ENCODE data around the gene C10orf90.

DNA sequence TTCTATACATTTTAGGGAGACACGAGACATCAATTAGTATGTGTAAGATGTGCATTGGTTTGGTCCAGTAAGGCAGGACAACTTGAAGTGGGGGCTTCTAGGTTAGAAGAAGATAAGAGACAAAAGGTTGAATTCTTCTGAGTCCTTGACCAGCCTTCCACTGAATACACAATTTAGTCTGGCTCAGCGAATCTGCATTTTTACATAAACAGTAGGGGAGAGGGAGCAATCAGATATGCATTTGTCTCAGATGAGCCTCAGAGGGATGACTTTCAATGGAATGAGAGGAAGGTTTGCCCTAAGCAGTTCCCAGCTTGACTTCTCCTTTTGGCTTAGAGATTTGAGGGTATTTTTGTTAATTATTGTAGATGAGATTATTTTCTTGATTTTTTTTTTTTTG is 20.0 kb upstream of the C10orf90 start:
- TF ChIP-seq, protein P1, sequence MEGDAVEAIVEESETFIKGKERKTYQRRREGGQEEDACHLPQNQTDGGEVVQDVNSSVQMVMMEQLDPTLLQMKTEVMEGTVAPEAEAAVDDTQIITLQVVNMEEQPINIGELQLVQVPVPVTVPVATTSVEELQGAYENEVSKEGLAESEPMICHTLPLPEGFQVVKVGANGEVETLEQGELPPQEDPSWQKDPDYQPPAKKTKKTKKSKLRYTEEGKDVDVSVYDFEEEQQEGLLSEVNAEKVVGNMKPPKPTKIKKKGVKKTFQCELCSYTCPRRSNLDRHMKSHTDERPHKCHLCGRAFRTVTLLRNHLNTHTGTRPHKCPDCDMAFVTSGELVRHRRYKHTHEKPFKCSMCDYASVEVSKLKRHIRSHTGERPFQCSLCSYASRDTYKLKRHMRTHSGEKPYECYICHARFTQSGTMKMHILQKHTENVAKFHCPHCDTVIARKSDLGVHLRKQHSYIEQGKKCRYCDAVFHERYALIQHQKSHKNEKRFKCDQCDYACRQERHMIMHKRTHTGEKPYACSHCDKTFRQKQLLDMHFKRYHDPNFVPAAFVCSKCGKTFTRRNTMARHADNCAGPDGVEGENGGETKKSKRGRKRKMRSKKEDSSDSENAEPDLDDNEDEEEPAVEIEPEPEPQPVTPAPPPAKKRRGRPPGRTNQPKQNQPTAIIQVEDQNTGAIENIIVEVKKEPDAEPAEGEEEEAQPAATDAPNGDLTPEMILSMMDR (IDR thresholded peaks at IDR 0.05): no peak
- TF ChIP-seq POLR2A (IDR thresholded peaks at IDR 0.05): no peak

All from esophagus squamous epithelium (tissue), 4 donors.